HG02763 (cell line): Measurements from ENCODE around the gene TBC1D2B.
"Not testable (repeated sequence)": the region's sequence is repeated elsewhere in the genome, so short reads cannot be mapped to it uniquely, and the experiment has no call there.

Source experiments
- ATAC-seq: cut with Tn5 transposase; IDR thresholded peaks from one replicate; pipeline ENCODE4 v1.9.1; 2021; ENCODE audit warnings: mild to moderate bottlenecking, moderate library complexity; ENCODE audit not compliant: unreplicated experiment

Gene TBC1D2B

GRCh38 chr15:77958716-77959431 is 118.6 kb downstream of the TBC1D2B start:
- not testable (repeated sequence) for ATAC-seq

- ATAC-seq = not testable (repeated sequence)
Observed at GRCh38 chr15:77958021-77958420, 119.5 kb downstream of the TBC1D2B start.

- ATAC-seq = not testable (repeated sequence)
Observed at GRCh38 chr15:77953926-77954325, 123.6 kb downstream of the TBC1D2B start.

- not testable (repeated sequence) for ATAC-seq
Observed at GRCh38 chr15:77952928-77953446, 124.5 kb downstream of the TBC1D2B start.

- ATAC-seq = not testable (repeated sequence)
Observed at GRCh38 chr15:77951105-77951786, 126.3 kb downstream of the TBC1D2B start.

- ATAC-seq = not testable (repeated sequence)
Observed at GRCh38 chr15:77950470-77950869, 127.0 kb downstream of the TBC1D2B start.

- ATAC-seq = no peak
Observed at GRCh38 chr15:77945566-77945965, 131.9 kb downstream of the TBC1D2B start.
